ENCODE measurements around the gene MARCHF2. TPM values are rescaled to one million over a fixed set of nuclear protein-coding genes. Genes with fewer than 3 reads are reported as not detected.

Gene MARCHF2
- total and polyA plus RNA-seq, 2 donors (not counting 3 experiments of a cell fraction or from before 2014, with no cell fraction given) = 43.5 to 91.9 TPM

- Histone ChIP-seq H3K27ac (ENCODE audit: insufficient read depth, low read depth, low read length) (peak within 1 kb of the TSS; percentile 97), H3K4me2 (ENCODE audit: insufficient read depth, low read length) (peak within 1 kb of the TSS; percentile 54), H3K4me3 (replicated peaks in 1 of 3; ENCODE audit: insufficient read depth in 1 of 3, low read depth in 1 of 3, low read length in 3 of 3) (peak within 1 kb of the TSS; percentile 62 to 93 (median 69)), H3K9me3 (replicated peaks; ENCODE audit: control insufficient read depth, insufficient read depth, low read length) (no peaks in the 10 kb centered on the region), H3K27me3 (ENCODE audit: control insufficient read depth in 2 of 2, insufficient read depth in 2 of 2, low read length in 2 of 2) (no peaks in the 10 kb centered on the region), H3K79me2 (ENCODE audit: control insufficient read depth, insufficient read depth, low read length) (peaks cover 30% of the 10 kb centered on the region), H4K20me1 (replicated peaks; ENCODE audit: control insufficient read depth, extremely low read depth, insufficient read depth, low read length) (no peaks in the 10 kb centered on the region), H3K9me1 (replicated peaks; ENCODE audit: control insufficient read depth, extremely low read depth, insufficient read depth, low read length) (no peaks in the 10 kb centered on the region), H3K9ac (replicated peaks; ENCODE audit: extremely low read depth, insufficient read depth, low read length) (peak within 1 kb of the TSS; percentile 98), H2AFZ (ENCODE audit: low read depth, low read length) (peak within 1 kb of the TSS; percentile 12), H3K36me3 (ENCODE audit: control insufficient read depth in 2 of 2, extremely low read depth in 1 of 2, insufficient read depth in 2 of 2, low read length in 2 of 2) (no peaks in the 10 kb centered on the region), H3K4me1 (ENCODE audit: control insufficient read depth, extremely low read depth, insufficient read depth, low read length) (peaks cover 23% of the 10 kb centered on the region)
- dilution Hi-C loops (cut with MboI; ENCODE audit: extremely low pct_ligation_motif_present, low sequenced_read_pairs) = no loop called here
- TF ChIP-seq EZH2 (IDR thresholded peaks at IDR 0.05; ENCODE audit: borderline replicate concordance, low read depth, low read length, severe bottlenecking) (no peak), GATA2 (IDR thresholded peaks at IDR 0.05; ENCODE audit: insufficient read depth, insufficient read length, low read depth, low read length) (no peak), JUN (IDR thresholded peaks at IDR 0.05; ENCODE audit: borderline replicate concordance, insufficient read depth, insufficient read length, low read depth) (peak; percentile 91), FOS (IDR thresholded peaks at IDR 0.05; ENCODE audit: borderline replicate concordance, insufficient read depth, low read length) (peak; percentile 18), MAX (IDR thresholded peaks at IDR 0.05; ENCODE audit: insufficient read depth, insufficient read length) (no peak), POLR2A (IDR thresholded peaks at IDR 0.05; ENCODE audit: low read depth, low read length) (peak; percentile 54), POLR2AphosphoS5 (IDR thresholded peaks at IDR 0.05; ENCODE audit: insufficient read depth, low read depth, low read length) (no peak), CTCF (IDR thresholded peaks at IDR 0.05; ENCODE audit: extremely low read depth in 1 of 2, insufficient read depth in 1 of 2, low read depth in 1 of 2, low read length in 2 of 2) (no peak), MYC (IDR thresholded peaks at IDR 0.05; ENCODE audit: low read depth, low read length) (no peak)
- ChIA-PET CTCF (interaction anchor here (0.8 to 5.0 kb wide), 7 partner anchors 9 to 116 kb away, joined by 3 to 29 read pairs (median 6); partner anchors contain the start of genes ANGPTL4 and MARCHF2), POLR2A (interaction anchor here (0.6 to 2.0 kb wide), 11 partner anchors 23 to 124 kb away, joined by 3 to 8 read pairs (median 4); partner anchors contain the start of genes HNRNPM, KANK3, MARCHF2 and ZNF414)
- FAIRE-seq (peak; percentile 99), DNase-seq (ENCODE audit: low read depth, low spot score) (peak; percentile 100)
- intact Hi-C loops (cut with micrococcal nuclease) = loop anchor here (1.0 kb wide), 4 partner anchors 23 to 35 kb away; partner anchors contain the start of gene MARCHF2
- no TSS peak for BruUV-seq (replicated peaks)
These were observed 23.1 kb upstream of the MARCHF2 start, which contains the start of gene RAB11B for GRCh38 chr19:8389891-8390616. RAB11B (plus strand) TSS chr19:8390360; CDS start chr19:8390417, 57 bp downstream.
